HFF-Myc (cell line): ENCODE measurements around the gene UBE2U.

Experiments
- DNase-seq: peaks from one replicate; pipeline ENCODE4 v3.0.0-alpha.2; 2011; ENCODE audit warnings: low read depth; ENCODE audit errors: extremely low read depth
- H3K4me3 ChIP-seq: replicated peaks from 2 replicates; pipeline ENCODE4 v1.5.1; 2011; ENCODE audit warnings: low read depth, mild to moderate bottlenecking, control low read depth, low read length
- TF ChIP-seq, protein P1 (sequence below): IDR thresholded peaks from 2 replicates; pipeline ENCODE4 v1.5.1; 2012; ENCODE audit warnings: mild to moderate bottlenecking, low read depth, low read length, control low read depth; ENCODE audit errors: missing control alignments

The UBE2U gene

DNA sequence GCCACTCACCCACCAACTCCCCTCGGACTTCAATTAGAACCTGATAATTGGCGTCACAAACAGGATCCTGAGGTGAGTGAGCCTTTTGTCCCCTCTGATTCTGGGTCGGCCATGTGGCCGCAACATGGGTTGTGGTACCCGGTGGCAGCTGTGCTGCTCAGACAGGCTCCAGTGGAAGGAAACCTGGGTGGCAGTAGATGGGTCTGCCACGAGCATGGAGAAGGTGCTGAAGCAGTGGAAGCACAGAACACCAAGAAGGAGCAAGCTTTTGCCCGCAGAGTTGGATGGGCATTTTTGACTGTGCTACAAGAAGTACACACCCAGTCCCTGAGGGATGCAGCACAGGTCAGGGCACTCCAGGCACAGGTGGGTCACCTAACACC, 16.5 kb upstream of the UBE2U start:
- TF ChIP-seq, protein P1, sequence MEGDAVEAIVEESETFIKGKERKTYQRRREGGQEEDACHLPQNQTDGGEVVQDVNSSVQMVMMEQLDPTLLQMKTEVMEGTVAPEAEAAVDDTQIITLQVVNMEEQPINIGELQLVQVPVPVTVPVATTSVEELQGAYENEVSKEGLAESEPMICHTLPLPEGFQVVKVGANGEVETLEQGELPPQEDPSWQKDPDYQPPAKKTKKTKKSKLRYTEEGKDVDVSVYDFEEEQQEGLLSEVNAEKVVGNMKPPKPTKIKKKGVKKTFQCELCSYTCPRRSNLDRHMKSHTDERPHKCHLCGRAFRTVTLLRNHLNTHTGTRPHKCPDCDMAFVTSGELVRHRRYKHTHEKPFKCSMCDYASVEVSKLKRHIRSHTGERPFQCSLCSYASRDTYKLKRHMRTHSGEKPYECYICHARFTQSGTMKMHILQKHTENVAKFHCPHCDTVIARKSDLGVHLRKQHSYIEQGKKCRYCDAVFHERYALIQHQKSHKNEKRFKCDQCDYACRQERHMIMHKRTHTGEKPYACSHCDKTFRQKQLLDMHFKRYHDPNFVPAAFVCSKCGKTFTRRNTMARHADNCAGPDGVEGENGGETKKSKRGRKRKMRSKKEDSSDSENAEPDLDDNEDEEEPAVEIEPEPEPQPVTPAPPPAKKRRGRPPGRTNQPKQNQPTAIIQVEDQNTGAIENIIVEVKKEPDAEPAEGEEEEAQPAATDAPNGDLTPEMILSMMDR = no peak
- H3K4me3 ChIP-seq = no peak overlapping the region
- DNase-seq = no peak

DNA sequence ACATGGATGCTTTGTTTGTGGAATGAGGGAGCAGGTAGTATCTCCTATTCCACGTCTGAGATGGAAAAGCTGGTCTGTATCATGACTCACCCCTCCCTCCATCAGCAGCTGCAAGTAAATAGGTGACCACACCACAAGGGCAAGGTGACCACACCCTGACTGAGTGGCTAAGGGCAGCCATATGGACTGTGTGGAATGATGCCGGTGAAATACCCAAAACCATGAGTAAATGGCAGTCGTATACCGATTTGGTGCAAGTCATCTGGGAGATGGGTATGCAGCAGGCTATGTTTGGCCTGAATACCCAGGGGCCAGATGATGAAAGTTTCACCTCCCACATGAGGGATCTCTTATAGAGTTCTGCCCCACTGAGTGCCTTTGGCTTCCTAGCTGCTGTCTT, 15.8 kb upstream of the UBE2U start:
- TF ChIP-seq, protein P1 = no peak
- DNase-seq = no peak
- H3K4me3 ChIP-seq = no peak overlapping the region

DNA sequence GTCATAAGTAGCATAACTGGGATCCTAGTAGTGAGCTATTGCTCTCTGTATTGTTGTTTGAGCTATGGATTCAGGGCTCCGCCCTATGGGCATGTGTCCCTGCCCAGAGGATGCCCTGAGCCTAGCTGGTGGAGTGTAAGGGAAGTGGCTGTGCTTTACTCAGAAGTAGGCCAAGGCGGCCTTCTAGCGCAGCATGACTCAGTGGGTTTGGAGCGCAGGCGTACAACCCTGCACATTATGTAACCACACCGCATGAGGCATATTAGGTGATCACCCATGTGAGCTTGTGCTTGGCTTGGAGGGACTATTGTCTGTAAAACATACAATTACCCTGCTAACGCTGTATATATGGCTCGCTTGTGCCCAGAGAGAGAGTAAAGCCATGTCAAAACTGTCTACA, 11.1 kb upstream of the UBE2U start:
- H3K4me3 ChIP-seq = no peak overlapping the region
- TF ChIP-seq, protein P1 = no peak
- DNase-seq = no peak

DNA sequence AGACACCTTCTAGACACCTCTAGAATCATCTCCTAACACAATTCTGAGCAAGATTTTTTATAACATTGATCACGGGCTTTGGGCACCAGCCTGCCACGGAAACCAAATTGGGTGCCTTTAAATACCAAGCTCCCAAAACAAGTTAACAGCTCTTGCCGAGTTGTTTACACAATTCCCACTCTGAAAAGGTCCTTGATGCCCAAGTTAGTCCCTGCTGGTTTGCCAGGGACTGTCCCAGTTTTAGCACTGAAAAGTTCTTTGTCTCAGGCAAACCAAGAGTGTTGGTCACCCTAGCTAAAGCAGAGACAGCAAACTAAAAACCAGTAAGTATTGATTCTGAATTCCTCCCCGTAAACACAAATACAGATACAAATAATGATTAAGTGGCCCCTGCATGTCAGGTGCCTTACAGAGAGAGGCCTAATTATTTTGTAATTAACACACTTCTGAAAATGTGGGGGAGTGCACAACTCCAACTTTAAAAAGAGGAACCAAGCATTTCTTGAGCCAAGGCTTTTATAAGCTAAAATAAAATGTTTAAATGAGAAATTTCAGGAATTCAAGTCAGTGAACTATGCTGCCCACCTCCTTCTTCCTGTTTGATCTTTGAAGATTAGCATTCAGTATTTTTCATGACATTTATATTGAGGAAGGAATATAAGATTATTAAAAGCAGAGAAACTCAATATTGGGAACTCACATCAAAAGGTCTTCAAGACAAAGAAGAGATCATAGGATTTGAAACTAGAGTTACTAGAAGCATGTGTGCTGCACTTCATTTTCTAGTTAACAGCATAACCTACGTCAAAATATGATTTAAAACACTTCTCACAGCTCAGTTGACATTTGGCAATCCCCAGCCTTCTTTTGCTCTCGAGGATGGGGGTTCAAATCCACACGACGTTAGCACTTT, 9.0 kb upstream of the UBE2U start:
- no peak for DNase-seq
- no peak overlapping the region for H3K4me3 ChIP-seq
- TF ChIP-seq, protein P1 = no peak

DNA sequence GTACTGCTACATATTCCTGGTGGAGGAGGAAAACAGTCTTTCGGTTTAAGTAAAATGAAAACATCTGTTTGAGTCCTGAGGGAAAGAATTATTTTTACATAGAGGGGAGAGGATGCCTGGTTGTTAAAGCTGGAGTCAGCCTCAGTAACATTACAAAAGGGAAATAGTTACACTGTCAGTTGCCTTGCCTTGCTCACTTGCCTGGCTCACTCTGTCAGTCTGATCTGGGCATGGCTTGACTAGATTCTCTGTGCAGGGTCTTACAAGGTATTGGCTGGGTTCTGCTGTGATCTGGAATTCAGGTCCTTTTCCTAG, 8.4 kb upstream of the UBE2U start:
- H3K4me3 ChIP-seq = no peak overlapping the region
- TF ChIP-seq, protein P1 = no peak
- no peak for DNase-seq

DNA sequence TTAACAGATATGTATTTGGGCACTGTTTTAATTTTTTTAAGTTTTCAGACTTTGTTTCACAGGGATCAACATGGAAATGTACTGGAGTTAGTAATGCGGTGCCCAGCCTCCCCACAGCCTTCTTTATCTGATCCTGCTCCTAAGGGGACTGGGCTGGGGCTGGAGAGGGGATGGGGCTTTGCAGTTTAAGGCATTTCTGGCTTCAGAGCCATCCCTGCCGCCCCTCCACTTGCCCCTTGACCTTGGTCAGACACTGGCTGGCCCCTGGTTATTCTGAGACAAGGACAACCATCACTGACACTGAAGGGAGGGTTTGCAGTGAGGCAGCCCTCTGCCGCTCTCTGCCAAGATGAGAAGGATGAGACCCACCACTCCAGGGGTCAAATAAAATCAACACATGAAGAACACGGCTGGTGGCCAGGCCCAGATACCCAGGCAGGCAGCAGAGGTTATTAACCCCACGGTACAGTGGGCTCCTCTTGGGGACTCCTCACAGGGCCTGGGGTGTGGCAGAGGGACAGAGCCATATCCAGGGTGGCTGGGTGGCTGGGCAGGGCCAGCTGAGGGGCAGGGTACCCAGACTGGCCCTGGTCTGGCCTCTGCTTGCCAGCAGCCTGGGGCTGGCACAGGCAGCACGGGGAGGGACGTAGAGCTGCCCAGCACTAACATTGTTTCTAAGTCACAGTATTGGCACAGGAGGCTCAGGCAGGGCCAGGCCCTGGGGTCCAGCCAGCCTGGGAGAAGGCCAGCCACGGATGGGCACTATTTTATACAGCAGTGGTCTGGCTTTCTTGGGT, 7.2 kb upstream of the UBE2U start:
- H3K4me3 ChIP-seq = no peak overlapping the region
- DNase-seq = no peak
- TF ChIP-seq, protein P1 = no peak
